ENCODE results near the gene UNC45B. TPM values are rescaled to one million over a fixed set of nuclear protein-coding genes. Genes with fewer than 3 reads are reported as not detected.

Gene UNC45B
- total and polyA plus RNA-seq, 2 of the 13 experiments (the other 11 are each of a cell fraction or from before 2014, with no cell fraction given): 0.01 TPM; not detected in 1

- Histone ChIP-seq H3K4me3 (replicated peaks in 1 of 3; ENCODE audit: insufficient read depth in 1 of 3, low read depth in 2 of 3, low read length in 3 of 3) (no peak overlapping the region), H3K79me2 (ENCODE audit: insufficient read depth, low read length) (no peaks in the 10 kb centered on the region), H3K27me3 (ENCODE audit: control insufficient read depth in 1 of 2, insufficient read depth in 2 of 2, low read length in 2 of 2) (peaks cover 8 to 39% of the 10 kb centered on the region in 2 experiments; a peak in 3 of 5 replicates), H2AFZ (ENCODE audit: low read length) (no peak overlapping the region), H4K20me1 (ENCODE audit: insufficient read depth, low read length) (no peaks in the 10 kb centered on the region), H3K4me2 (ENCODE audit: low read depth, low read length) (no peak overlapping the region), H3K27ac (ENCODE audit: extremely low read length, insufficient read depth, low read length) (no peak overlapping the region), H3K9ac (ENCODE audit: insufficient read depth, low read depth, low read length) (no peak overlapping the region), H3K9me3 (ENCODE audit: low read length) (no peaks in the 10 kb centered on the region), H3K36me3 (replicated peaks in 1 of 2; ENCODE audit: control insufficient read depth in 1 of 2, insufficient read depth in 2 of 2, low read length in 2 of 2) (no peaks in the 10 kb centered on the region), H3K4me1 (ENCODE audit: insufficient read depth, low read length) (peaks cover 31% of the 10 kb centered on the region)
- DNase-seq (ENCODE audit: low spot score): no peak
- ChIA-PET POLR2A (interaction anchor here (1.3 kb wide), 1 partner anchor 17 kb away, joined by 4 read pairs; no protein-coding TSS in a partner anchor), CTCF (ENCODE audit: low intra/inter-chr PET ratio, low total read pairs) (no interaction called here)
- BruUV-seq (replicated peaks): no TSS peak
- no peak for TF ChIP-seq ZBTB1 (CRISPR knock-in tag; IDR thresholded peaks at IDR 0.05; ENCODE audit: borderline replicate concordance)
- 0 out of 2 replicates have a peak, but pooled peaks have one; percentile 13 for TF ChIP-seq CTCF (CRISPR knock-in tag; IDR thresholded peaks at IDR 0.05)
- in situ Hi-C loops (cut with HindIII; ENCODE audit: extremely low pct_ligation_motif_present, low pct_unique_long_range_greater_than_20kb) (no loop called here), intact Hi-C loops (cut with micrococcal nuclease; ENCODE audit: unreplicated experiment) (no loop called here)
- FAIRE-seq: no peak
- ATAC-seq: peak; percentile 49
- WGBS (ENCODE audit: low lambda C conversion rate): 26% methylated on average over 8 of the region's 9 CpGs
These were observed 527 bp downstream of the UNC45B start for GRCh38 chr17:35148144-35148543.

- Histone ChIP-seq H3K4me1 (ENCODE audit: insufficient read depth, low read length) (peaks cover 23% of the 10 kb centered on the region), H3K27me3 (ENCODE audit: control insufficient read depth in 1 of 2, insufficient read depth in 2 of 2, low read length in 2 of 2) (peaks cover 8 to 40% of the 10 kb centered on the region in 2 experiments; a peak in 3 of 5 replicates), H3K9me3 (ENCODE audit: low read length) (no peaks in the 10 kb centered on the region), H3K36me3 (replicated peaks in 1 of 2; ENCODE audit: control insufficient read depth in 1 of 2, insufficient read depth in 2 of 2, low read length in 2 of 2) (no peaks in the 10 kb centered on the region), H4K20me1 (ENCODE audit: insufficient read depth, low read length) (no peaks in the 10 kb centered on the region), H3K27ac (ENCODE audit: extremely low read length, insufficient read depth, low read length) (no peak overlapping the region), H3K79me2 (ENCODE audit: insufficient read depth, low read length) (no peaks in the 10 kb centered on the region), H3K4me3 (replicated peaks in 1 of 3; ENCODE audit: insufficient read depth in 1 of 3, low read depth in 2 of 3, low read length in 3 of 3) (no peak overlapping the region), H2AFZ (ENCODE audit: low read length) (no peak overlapping the region), H3K9ac (ENCODE audit: insufficient read depth, low read depth, low read length) (no peak overlapping the region), H3K4me2 (ENCODE audit: low read depth, low read length) (no peak overlapping the region)
- intact Hi-C loops (cut with micrococcal nuclease; ENCODE audit: unreplicated experiment) (no loop called here), in situ Hi-C loops (cut with HindIII; ENCODE audit: extremely low pct_ligation_motif_present, low pct_unique_long_range_greater_than_20kb) (no loop called here)
- 57% methylated on average over 1 of the region's 11 CpGs for WGBS (ENCODE audit: low lambda C conversion rate)
- DNase-seq (ENCODE audit: low spot score) (no peak), ATAC-seq (no peak), FAIRE-seq (no peak)
- ChIA-PET POLR2A (no interaction called here), CTCF (ENCODE audit: low intra/inter-chr PET ratio, low total read pairs) (no interaction called here)
- no TSS peak for BruUV-seq (replicated peaks)
- TF ChIP-seq POGK (CRISPR knock-in tag; conservative IDR thresholded peaks at IDR 0.05) (no peak), NFAT5 (CRISPR knock-in tag; IDR thresholded peaks at IDR 0.05) (no peak), IKZF5 (CRISPR knock-in tag; IDR thresholded peaks at IDR 0.05) (no peak), HNRNPH1 (optimal IDR thresholded peaks at IDR 0.05; ENCODE audit: low read depth, low read length) (no peak), CENPX (CRISPR knock-in tag; IDR thresholded peaks at IDR 0.05) (no peak), SMAD9 (CRISPR knock-in tag; IDR thresholded peaks at IDR 0.05) (no peak)
These were observed 2.3 kb downstream of the UNC45B start for GRCh38 chr17:35149941-35150340.
